Fibroblast of lung (primary cell): Measurements from ENCODE around the gene NR2C1. TPM values are rescaled to one million over a fixed set of nuclear protein-coding genes. Genes with fewer than 3 reads are reported as not detected.

ENCODE experiments used
- DNase-seq, 2 donors: peaks; one replicate each; pipeline versions ENCODE4 v3.0.0 to v3.0.0-alpha.2; 2010; ENCODE audit warnings: low read depth in 2 of 2
- H2AFZ ChIP-seq: 2 replicates; pipeline ENCODE4 v1.5.1; 2012; ENCODE audit warnings: low read length, control low read depth, inconsistent platforms
- H3K27ac ChIP-seq: 2 replicates; pipeline ENCODE4 v1.5.1; 2011; ENCODE audit warnings: low read length, control low read depth; ENCODE audit not compliant: insufficient read depth
- H3K27me3 ChIP-seq: 2 replicates; pipeline ENCODE4 v1.5.1; 2011; ENCODE audit warnings: mild to moderate bottlenecking, low read length; ENCODE audit not compliant: control insufficient read depth, insufficient read depth
- H3K36me3 ChIP-seq: 2 replicates; pipeline ENCODE4 v1.5.1; 2011; ENCODE audit warnings: low read length; ENCODE audit not compliant: control insufficient read depth, insufficient read depth
- H3K4me1 ChIP-seq: 2 replicates; pipeline ENCODE4 v1.5.1; 2011; ENCODE audit warnings: low read length; ENCODE audit not compliant: control insufficient read depth, insufficient read depth; ENCODE audit errors: extremely low read depth
- H3K4me2 ChIP-seq: 2 replicates; pipeline ENCODE4 v1.5.1; 2011; ENCODE audit warnings: low read length, control low read depth; ENCODE audit not compliant: insufficient read depth; ENCODE audit errors: extremely low read depth
- H3K4me3 ChIP-seq, 4 experiments: fragments of 200-600 bp in 1 of 4; sonication (generic) in 1 of 4; replicated peaks in 1 of 4; 2 replicates each; pipeline ENCODE4 v1.5.1; 2011 to 2016; ENCODE audit warnings: low read length in 4 of 4, low read depth in 3 of 4, mild to moderate bottlenecking in 3 of 4, control low read depth in 2 of 4, inconsistent platforms in 1 of 4, mixed read lengths in 1 of 4; ENCODE audit not compliant: insufficient read depth in 1 of 4; ENCODE audit errors: control extremely low read depth in 1 of 4
- H3K79me2 ChIP-seq: 2 replicates; pipeline ENCODE4 v1.5.1; 2012; ENCODE audit warnings: mild to moderate bottlenecking, low read length, inconsistent platforms; ENCODE audit not compliant: control insufficient read depth, insufficient read depth
- H3K9ac ChIP-seq: 2 replicates; pipeline ENCODE4 v1.5.1; 2011; ENCODE audit warnings: mild to moderate bottlenecking, low read length, control low read depth; ENCODE audit not compliant: insufficient read depth
- H3K9me3 ChIP-seq: 2 replicates; pipeline ENCODE4 v1.5.1; 2012; ENCODE audit warnings: low read depth, low read length; ENCODE audit not compliant: control insufficient read depth, insufficient read depth
- H4K20me1 ChIP-seq: 2 replicates; pipeline ENCODE4 v1.5.1; 2011; ENCODE audit warnings: low read length; ENCODE audit not compliant: control insufficient read depth, insufficient read depth; ENCODE audit errors: extremely low read depth
- EZH2 ChIP-seq: IDR thresholded peaks from 2 replicates; pipeline ENCODE4 v1.5.1; 2012; ENCODE audit warnings: low read length, control low read depth, mild to moderate bottlenecking; ENCODE audit errors: missing control alignments
- polyA plus RNA-seq, 2 donors: library from polyadenylated mRNA; depleted of rRNA in 1 of 2; stranded (reverse) in 1 of 2; unstranded in 1 of 2; fragments of >200 nt; gene quantifications; 2 replicates each; pipeline ENCODE4 v1.2.1, GENCODE V29; 2011 to 2012; ENCODE audit warnings: missing spikeins in 1 of 2
- total RNA-seq: library from RNA; depleted of rRNA; stranded (reverse); fragments of >200 nt; gene quantifications from 2 replicates; pipeline ENCODE4 v1.2.1, GENCODE V29; 2014
- TF ChIP-seq, protein P1 (sequence below), 2 donors: IDR thresholded peaks in 1 of 2; conservative IDR thresholded peaks in 1 of 2; 1 replicate in 1 of 2; 2 replicates in 1 of 2; pipeline ENCODE4 v1.5.1; 2011 to 2012; ENCODE audit warnings: low read length in 2 of 2, control low read depth in 1 of 2, inconsistent platforms in 1 of 2, low read depth in 1 of 2, mild to moderate bottlenecking in 1 of 2

NR2C1 gene
- total and polyA plus RNA-seq, 2 donors (not counting 1 experiment from before 2014, with no cell fraction given) = 25.6 to 27.0 TPM

DNA sequence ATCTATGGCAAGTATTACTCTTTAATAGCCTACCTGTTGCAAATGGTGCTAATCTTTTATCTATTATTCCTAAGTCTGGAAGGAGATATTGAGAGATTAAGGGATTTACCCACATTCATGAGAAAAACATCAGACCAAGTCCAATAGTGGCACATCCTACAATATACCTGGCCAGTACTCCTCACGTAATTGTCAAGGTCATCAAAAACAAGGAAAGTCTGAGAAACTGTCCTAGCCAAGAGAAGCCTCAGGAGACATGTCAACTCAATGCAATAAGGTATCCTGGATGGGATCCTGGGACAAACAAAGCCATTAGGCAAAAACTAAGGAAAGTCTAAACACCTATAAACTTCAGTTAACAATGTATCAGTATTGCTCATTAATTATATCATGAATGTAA, 12.5 kb downstream of the NR2C1 start:
- no peaks in the 10 kb centered on the region for H4K20me1 ChIP-seq
- H3K36me3 ChIP-seq = peaks cover 8% of the 10 kb centered on the region
- H3K27me3 ChIP-seq = no peaks in the 10 kb centered on the region
- no peak for DNase-seq
- no peak overlapping the region for H3K9ac ChIP-seq
- H3K4me1 ChIP-seq = no peaks in the 10 kb centered on the region
- H3K27ac ChIP-seq = no peak overlapping the region
- no peak overlapping the region for H3K4me2 ChIP-seq
- no peak for TF ChIP-seq EZH2
- TF ChIP-seq, protein P1, sequence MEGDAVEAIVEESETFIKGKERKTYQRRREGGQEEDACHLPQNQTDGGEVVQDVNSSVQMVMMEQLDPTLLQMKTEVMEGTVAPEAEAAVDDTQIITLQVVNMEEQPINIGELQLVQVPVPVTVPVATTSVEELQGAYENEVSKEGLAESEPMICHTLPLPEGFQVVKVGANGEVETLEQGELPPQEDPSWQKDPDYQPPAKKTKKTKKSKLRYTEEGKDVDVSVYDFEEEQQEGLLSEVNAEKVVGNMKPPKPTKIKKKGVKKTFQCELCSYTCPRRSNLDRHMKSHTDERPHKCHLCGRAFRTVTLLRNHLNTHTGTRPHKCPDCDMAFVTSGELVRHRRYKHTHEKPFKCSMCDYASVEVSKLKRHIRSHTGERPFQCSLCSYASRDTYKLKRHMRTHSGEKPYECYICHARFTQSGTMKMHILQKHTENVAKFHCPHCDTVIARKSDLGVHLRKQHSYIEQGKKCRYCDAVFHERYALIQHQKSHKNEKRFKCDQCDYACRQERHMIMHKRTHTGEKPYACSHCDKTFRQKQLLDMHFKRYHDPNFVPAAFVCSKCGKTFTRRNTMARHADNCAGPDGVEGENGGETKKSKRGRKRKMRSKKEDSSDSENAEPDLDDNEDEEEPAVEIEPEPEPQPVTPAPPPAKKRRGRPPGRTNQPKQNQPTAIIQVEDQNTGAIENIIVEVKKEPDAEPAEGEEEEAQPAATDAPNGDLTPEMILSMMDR (conservative IDR thresholded peaks at IDR 0.05 in 1 of 2, IDR thresholded peaks at IDR 0.05 in 1 of 2; ENCODE audit: low read depth in 1 of 2, low read length in 2 of 2) = no peak
- no peaks in the 10 kb centered on the region for H3K9me3 ChIP-seq
- no peaks in the 10 kb centered on the region for H3K79me2 ChIP-seq
- no peak overlapping the region for H3K4me3 ChIP-seq
- H2AFZ ChIP-seq = no peak overlapping the region

DNA sequence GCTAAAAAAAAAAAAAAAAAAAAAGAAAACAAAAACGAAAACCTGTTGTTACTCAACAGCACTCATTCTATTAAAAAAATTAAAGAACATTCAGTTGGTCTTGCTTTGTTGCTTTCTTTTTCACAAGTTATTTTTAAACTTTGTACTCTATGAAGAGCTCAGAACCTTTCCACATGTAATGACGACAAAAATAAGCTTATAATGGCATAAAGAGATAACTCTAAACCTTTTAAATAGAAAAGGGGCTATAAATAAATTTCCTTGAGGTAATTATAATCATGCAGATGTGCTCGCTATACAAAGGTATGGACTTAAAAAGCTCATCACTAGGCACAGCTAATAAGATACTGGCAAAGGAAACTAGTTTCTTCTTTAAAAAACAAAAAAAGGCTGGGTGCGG, 13.4 kb downstream of the NR2C1 start:
- Histone ChIP-seq H3K9me3 (no peaks in the 10 kb centered on the region), H3K4me3 (no peak overlapping the region), H3K79me2 (no peaks in the 10 kb centered on the region), H3K4me2 (no peak overlapping the region), H3K9ac (no peak overlapping the region), H3K4me1 (no peaks in the 10 kb centered on the region), H3K27me3 (no peaks in the 10 kb centered on the region), H3K27ac (no peak overlapping the region), H2AFZ (no peak overlapping the region), H4K20me1 (no peaks in the 10 kb centered on the region), H3K36me3 (peaks cover 10% of the 10 kb centered on the region)
- no peak for DNase-seq
- TF ChIP-seq, protein P1 (conservative IDR thresholded peaks at IDR 0.05 in 1 of 2, IDR thresholded peaks at IDR 0.05 in 1 of 2; ENCODE audit: low read depth in 1 of 2, low read length in 2 of 2) = no peak
- no peak for TF ChIP-seq EZH2

DNA sequence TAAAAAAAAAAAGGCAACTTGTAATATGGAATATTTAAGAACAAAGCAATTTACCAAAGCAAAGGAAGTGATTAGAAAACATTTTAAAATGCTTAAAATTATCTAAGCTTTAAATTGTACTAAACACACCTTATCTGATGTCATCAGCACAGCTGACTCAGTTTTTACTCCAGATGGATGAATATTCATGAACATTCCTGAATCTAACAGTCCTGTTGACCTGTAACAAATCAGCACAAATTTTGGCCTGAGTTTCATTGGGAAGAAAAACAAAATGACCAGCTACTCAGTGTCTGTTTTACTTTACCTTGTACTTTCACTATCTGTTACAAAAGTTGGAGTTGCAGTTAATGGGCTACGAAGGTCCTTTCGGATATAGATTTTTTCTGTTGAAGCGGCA, 16.0 kb downstream of the NR2C1 start:
- no peak overlapping the region for H3K4me3 ChIP-seq
- no peak overlapping the region for H3K27ac ChIP-seq
- DNase-seq = peak in 1 of 2 donors; percentile 52
- no peaks in the 10 kb centered on the region for H4K20me1 ChIP-seq
- no peaks in the 10 kb centered on the region for H3K9me3 ChIP-seq
- H3K79me2 ChIP-seq = no peaks in the 10 kb centered on the region
- H3K4me2 ChIP-seq = no peak overlapping the region
- no peak for TF ChIP-seq EZH2
- TF ChIP-seq, protein P1 (conservative IDR thresholded peaks at IDR 0.05 in 1 of 2, IDR thresholded peaks at IDR 0.05 in 1 of 2; ENCODE audit: low read depth in 1 of 2, low read length in 2 of 2) = no peak
- H3K27me3 ChIP-seq = no peaks in the 10 kb centered on the region
- H3K4me1 ChIP-seq = no peaks in the 10 kb centered on the region
- no peak overlapping the region for H2AFZ ChIP-seq
- H3K36me3 ChIP-seq = peaks cover 10% of the 10 kb centered on the region
- no peak overlapping the region for H3K9ac ChIP-seq
